AG08395 (cell line): ENCODE data around the gene C1QTNF5.

Source experiments
- DNase-seq: peaks from one replicate; pipeline ENCODE4 v3.0.0; 2012; ENCODE audit warnings: mixed read lengths, low spot score

The C1QTNF5 gene

DNA sequence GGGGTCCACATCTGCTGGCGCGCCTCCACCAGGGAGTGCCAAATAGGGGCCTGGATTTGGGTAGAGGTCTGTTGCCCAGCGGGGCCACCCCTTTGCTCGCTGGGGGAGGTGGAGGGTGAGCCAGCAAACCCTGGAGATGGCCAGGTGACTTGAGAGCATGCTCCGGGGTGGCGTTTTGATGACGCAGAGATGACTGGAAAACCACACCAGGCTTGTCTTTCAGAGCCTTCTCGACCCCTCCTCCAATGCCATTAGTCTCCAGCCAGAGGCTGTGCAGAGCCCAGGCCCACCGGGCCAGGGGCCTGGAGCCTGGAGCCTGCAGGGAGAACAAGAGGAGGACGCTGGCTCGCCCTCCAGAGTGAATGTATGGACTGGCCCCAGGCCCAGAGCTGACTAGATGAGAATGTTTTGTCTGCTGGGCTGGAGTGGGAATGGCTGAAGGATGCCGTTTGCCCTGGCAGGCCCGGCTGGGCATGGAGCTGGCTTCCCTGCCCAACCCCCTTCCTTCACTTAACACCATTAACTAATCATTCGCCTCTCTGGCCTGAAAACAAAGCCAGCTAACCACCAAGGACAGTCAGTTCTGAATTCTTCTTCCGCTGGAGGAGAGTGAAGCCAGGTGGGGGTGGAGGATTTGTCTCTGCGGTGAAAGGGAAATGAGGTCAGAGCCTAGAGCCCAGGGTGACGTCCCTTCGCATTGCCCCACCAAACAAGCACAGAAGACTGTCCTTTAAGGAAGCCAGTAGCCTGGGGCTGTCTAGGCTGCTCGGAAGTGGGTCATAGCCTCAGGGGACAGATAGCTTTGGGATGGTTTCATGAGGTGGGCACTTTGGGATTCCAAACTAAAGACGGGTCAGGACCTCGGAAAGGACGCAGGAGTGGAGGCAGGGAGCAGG lies 22.2 kb downstream of the C1QTNF5 start:
- peak; percentile 10 for DNase-seq

DNA sequence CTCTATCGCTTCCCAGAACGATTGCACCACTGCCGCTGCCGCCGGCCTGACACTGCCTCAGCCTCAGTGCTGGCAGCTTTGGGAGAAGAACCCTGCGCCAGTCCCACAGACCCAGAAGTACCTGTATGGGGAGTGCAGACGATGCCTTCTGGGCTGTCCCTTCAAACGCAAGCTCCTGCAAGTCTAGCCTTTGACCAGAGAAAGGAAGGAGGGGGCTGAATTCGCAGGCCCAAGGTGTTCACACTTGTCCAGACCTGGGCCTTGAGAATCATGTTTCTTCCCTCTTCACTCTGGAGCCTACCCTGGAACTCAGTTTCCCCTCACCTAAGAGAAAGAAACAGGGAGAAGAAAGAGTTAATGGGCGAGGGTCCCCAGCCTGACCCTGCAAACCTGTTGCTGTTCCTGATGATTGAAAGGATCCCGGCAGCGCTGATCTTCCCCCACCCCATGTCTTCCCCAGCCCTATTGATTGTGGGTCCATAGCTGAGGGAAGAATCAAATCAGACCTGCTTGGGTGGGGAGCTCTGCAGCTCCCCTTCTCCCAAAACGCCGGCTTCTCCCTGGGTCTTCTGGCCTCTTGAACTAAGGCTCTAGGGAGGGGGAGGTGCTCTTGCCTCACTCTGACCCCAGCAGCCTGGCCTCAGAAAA lies 23.0 kb downstream of the C1QTNF5 start:
- DNase-seq = no peak

GRCh38 chr11:119316729-119317591 lies 23.7 kb downstream of the C1QTNF5 start, which contains the start of gene MCAM:
MCAM (minus strand) TSS chr11:119317130; CDS start chr11:119317101, 29 bp downstream.
- peak; percentile 32 for DNase-seq

- DNase-seq = no peak
Observed at GRCh38 chr11:119316016-119316728, 24.5 kb downstream of the C1QTNF5 start.

DNA sequence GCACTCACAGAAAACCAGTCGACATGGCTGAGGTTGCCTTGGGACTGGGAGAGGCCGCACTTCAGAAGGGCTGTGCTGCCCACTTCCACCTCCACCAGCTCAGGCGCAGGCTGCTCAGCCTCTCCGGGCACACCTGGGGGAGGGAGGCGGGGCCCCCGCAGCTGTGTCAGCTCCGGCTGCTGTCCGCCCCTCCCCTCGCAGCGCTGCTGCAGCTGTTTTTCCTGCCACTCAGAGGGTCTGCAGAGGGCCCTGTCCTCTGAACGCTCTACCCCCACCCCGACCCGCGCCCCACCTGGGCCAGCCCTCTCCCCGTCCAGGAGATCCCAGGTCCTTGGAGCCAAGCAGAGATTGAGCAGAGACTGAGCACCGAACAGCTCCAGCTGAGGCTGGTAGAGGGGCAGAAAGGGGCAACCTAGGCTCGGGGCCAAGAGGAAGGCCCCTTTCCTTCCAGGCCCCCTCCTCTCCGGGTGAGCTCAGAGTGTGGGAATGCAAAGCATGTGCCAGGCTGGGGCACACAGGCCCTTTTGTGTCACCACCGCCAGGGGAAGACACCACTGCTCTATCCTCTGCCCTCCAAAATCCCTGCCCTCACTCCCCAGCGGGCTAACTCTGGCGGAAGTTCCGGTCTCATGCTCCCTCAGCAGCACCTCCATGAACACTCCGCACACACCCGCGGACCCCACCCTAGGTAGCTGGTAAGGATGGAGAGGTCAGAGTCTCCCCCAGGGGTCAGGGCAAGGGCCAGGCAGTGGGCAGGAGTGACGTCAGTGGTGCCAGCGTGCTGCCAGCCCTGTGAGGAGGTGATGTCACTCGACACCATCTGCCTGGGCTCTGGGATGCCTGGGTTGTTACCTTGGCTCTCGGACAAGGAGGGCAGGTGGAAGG lies 25.3 kb downstream of the C1QTNF5 start:
- DNase-seq = peak; percentile 31

- DNase-seq = no peak
Observed at GRCh38 chr11:119314726-119315125, 26.0 kb downstream of the C1QTNF5 start.

GRCh38 chr11:119310682-119311052 lies 30.0 kb downstream of the C1QTNF5 start:
- no peak for DNase-seq

GRCh38 chr11:119309953-119310681 lies 30.6 kb downstream of the C1QTNF5 start:
- DNase-seq = no peak

GRCh38 chr11:119309411-119309810 lies 31.3 kb downstream of the C1QTNF5 start:
- no peak for DNase-seq

DNA sequence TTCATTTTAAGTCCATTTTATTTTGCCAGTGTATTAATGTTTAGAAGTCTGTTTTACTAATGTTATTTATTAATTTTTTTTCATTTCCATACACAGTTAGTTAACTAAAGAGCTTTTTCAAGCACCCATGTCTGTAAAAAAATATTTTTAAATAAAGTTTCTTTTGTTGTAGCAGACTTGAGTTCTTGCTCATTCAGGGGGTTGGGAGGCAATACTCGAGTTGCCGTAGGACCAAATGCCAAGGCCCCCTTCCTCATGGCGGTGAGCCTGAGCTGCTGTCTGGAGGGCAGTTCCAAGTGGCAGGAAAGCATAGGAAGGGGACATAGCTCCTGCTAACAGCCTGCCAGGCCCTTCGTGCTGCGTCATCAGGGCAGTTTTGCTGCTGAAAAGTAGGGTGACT lies 32.7 kb downstream of the C1QTNF5 start:
- no peak for DNase-seq

GRCh38 chr11:119307219-119307618 lies 33.5 kb downstream of the C1QTNF5 start:
- no peak for DNase-seq

DNA sequence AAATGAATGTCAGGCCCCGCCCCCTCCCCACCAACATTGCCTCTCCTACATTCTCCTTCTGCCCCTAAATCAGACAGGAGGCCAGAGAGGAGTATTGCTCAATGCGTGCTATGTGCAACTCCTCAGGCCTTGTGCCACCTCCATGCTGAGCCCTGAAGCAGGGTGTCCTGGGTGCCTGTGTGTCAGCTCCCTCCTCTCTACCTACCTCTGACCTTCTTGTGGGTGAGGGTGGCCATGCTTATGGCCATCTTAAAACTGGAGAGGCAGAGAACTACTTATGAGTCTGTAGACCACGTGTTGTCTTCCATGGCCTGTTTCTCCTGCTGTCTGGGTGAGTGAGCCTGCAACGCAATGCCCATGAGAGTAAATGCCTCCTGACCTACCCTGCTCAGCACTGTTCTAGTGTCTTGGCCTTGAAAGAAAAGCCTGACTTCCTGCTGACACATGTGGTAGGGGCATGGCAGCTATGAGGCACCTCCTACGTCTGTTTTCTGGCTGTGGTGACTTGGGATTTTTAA lies 34.3 kb downstream of the C1QTNF5 start:
- DNase-seq = peak; percentile 27

- DNase-seq = no peak
Observed at GRCh38 chr11:119305556-119306372, 34.9 kb downstream of the C1QTNF5 start.

GRCh38 chr11:119303227-119303718 lies 37.4 kb downstream of the C1QTNF5 start:
- no peak for DNase-seq

DNA sequence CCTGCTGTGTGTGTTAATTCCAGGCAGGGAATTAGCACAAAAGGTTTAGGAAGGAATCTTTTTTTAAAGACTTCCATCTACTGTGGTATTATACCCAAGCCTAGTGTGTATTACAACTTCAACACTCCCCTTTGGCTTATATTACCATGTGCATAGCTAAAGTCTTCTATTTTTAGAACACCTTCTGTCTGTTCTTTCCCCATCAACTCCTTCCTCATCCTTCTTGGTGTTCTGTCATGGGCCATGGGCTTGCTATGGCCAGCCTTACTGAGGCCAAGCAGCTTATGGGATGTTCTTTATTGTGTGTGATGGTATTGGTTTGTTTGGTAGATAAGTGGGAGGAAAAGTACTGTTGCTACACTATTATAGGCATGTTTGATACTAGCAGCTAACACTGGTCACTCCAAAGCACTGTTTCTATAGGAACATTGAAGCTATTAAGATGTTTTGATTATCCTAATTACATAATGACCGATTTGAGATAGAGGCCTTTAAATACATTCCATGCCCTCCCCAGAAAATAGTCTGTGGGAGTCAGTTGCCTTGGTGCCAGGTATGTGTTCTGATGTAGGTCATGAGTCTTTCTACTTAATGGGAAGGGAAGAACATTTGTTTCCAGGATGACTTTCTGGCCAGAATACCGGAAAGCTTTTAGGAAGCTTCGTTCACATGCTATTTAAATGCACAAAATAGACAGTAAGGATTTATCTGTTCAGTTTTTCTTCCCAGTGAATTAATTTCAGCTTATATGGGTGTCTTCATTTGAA lies 40.3 kb downstream of the C1QTNF5 start:
- no peak for DNase-seq

GRCh38 chr11:119299416-119299815 lies 41.3 kb downstream of the C1QTNF5 start:
- no peak for DNase-seq

- no peak for DNase-seq
Observed at GRCh38 chr11:119298726-119299125, 42.0 kb downstream of the C1QTNF5 start.

- no peak for DNase-seq
Observed at GRCh38 chr11:119297938-119298337, 42.7 kb downstream of the C1QTNF5 start.
